Adrenal gland (tissue), 12 donors: ENCODE measurements around the gene LRRC9. TPM values are rescaled to one million over a fixed set of nuclear protein-coding genes. Genes with fewer than 3 reads are reported as not detected.
"Not testable (repeated sequence)": the region's sequence is repeated elsewhere in the genome, so short reads cannot be mapped to it uniquely, and the experiment has no call there.

ENCODE experiments used
- DNase-seq, 7 donors: peaks; one replicate each; pipeline ENCODE4 v3.0.0-alpha.2; 2019 to 2020
- H3K27ac ChIP-seq, 5 donors: fragments of 200-600 bp; sonication (generic) in 4 of 5; 1 replicate in 3 of 5; 2 replicates in 2 of 5; pipeline versions ENCODE4 v1.5.1 to v1.8.0; 2016 to 2020; ENCODE audit warnings: mild to moderate bottlenecking in 1 of 5
- H3K27me3 ChIP-seq: fragments of 200-600 bp; 2 replicates; pipeline ENCODE4 v1.8.0; 2021
- H3K36me3 ChIP-seq, 2 donors: fragments of 200-600 bp; replicated peaks in 1 of 2; 1 replicate in 1 of 2; 2 replicates in 1 of 2; pipeline versions ENCODE4 v1.5.1 to v1.8.0; 2018 to 2022
- H3K4me1 ChIP-seq, 2 donors: fragments of 200-600 bp; replicated peaks in 1 of 2; 1 replicate in 1 of 2; 2 replicates in 1 of 2; pipeline versions ENCODE4 v1.5.1 to v1.8.0; 2018 to 2021
- H3K4me3 ChIP-seq, 4 donors: fragments of 200-600 bp; sonication (generic) in 3 of 4; one replicate each; pipeline ENCODE4 v1.5.1; 2016 to 2018
- H3K9me3 ChIP-seq, 3 donors: fragments of 200-600 bp; sonication (generic) in 1 of 3; replicated peaks in 1 of 3; 1 replicate in 2 of 3; 2 replicates in 1 of 3; pipeline versions ENCODE4 v1.5.1 to v1.8.0; 2016 to 2021
- POLR2A ChIP-seq, 2 donors: fragments of 450-650 bp; IDR thresholded peaks; one replicate each; pipeline ENCODE4 v1.6.1; 2017; ENCODE audit warnings: antibody characterized with exemption in 2 of 2, mild to moderate bottlenecking in 2 of 2, moderate library complexity in 1 of 2
- WGBS, 4 donors: extraction: QIAGEN DNeasy Blood & Tissue Kit in 2 of 4; methylation state at CpG; one replicate each; pipeline versions ENCODE4 v1.1.5 to v1.1.7; 2013 to 2017; 5-methylcytosine and 5-hydroxymethylcytosine counted together
- intact Hi-C, 2 donors: fragments of 100-400 bp; cut with DNase I; formaldehyde crosslinking; loops; one replicate each; pipeline versions ENCODE4 v1.14.1 to v1.15.0; 2022 to 2023
- polyA plus RNA-seq, 3 donors: library from polyadenylated mRNA; stranded (reverse); fragments of 200-250 nt in 2 of 3; fragments of 350-450 nt in 1 of 3; fragmentation: Illumina TruSeq in 1 of 3; extraction: RNeasy Lipid Tissue Mini Kit (QIAGEN cat#74804) in 1 of 3; gene quantifications; one replicate each; pipeline ENCODE4 v1.2.3, GENCODE V29; 2013 to 2014
- total RNA-seq, 9 donors: library from RNA; depleted of rRNA in 4 of 9; stranded (reverse); fragments of >200 nt in 4 of 9; fragments of 120-200 nt in 1 of 9; fragmentation: NEBNext Ultra II Directional in 1 of 9; extraction: Animal tissue kit (Norgen Biotek cat#: 25700) in 1 of 9; gene quantifications; one replicate each; pipeline versions ENCODE4 v1.1.0 to v1.2.4, GENCODE V29; 2013 to 2023
- TF ChIP-seq, protein P1 (sequence below), 6 experiments: fragments of 450-650 bp in 4 of 6; fragments of 200-600 bp in 2 of 6; sonication (generic) in 1 of 6; IDR thresholded peaks; 1 replicate in 5 of 6; 2 replicates in 1 of 6; pipeline versions ENCODE4 v1.5.1 to v1.8.0; 2016 to 2021; ENCODE audit warnings: antibody characterized with exemption in 6 of 6, mild to moderate bottlenecking in 2 of 6, moderate library complexity in 1 of 6
- donor health status: healthy with polysubstance abuse.
- donor health status: Bipolar disorder and iron deficiency.
- donor health status: DM: yes; HTN: yes; CAD: no.
- donor health status: DM: no; HTN: no; CAD: no.
- donor health status: DM: no; HTN: no; CAD: no.
- donor health status: DM: yes; HTN: yes; CAD: no.

The LRRC9 gene
- total and polyA plus RNA-seq, 12 donors, result 0.14 to 1.2 (median 0.65) TPM; not detected in 8

DNA sequence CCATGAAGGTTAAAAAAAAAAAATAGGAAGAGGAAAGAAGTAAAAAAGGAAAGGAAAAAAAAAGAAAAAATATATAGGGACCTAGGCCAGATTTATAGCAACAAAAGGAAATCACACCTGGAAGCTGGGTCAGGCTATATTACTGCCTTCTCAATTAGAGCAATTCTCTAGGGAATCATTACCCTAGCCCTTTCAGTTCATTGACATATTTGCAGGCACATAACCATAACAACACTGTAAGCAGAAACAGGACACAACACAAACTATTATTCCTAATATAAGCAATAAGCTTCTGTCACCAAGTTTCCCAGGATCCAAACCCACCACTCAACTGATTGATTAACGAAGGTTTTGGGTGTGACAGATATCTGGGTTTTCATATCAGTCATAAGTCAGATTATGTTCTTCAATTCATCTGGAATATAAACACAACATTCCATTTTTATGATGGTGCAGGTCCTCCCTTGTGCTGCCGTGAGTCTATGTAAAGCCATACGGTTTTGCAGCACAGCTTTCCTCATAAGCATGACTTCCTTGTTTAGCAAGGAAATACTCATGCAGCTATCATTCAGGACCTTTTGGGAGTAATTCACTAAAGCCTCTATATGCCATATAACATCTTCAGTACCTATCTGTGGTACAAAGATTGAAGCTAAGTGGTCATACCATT lies 176.0 kb downstream of the LRRC9 start:
- Histone ChIP-seq H3K9me3 (no peaks in the 10 kb centered on the region), H3K4me3 (no peak overlapping the region), H3K4me1 (peaks cover 17 to 26% of the 10 kb centered on the region in 2 donors), H3K27ac (no peak overlapping the region), H3K27me3 (no peaks in the 10 kb centered on the region), H3K36me3 (no peaks in the 10 kb centered on the region)
- intact Hi-C loops, result loop anchor here in 1 of 2 donors (10.0 kb wide), 1 partner anchor 69 kb away; the partner anchor contains the start of gene DHRS7
- TF ChIP-seq, protein P1, sequence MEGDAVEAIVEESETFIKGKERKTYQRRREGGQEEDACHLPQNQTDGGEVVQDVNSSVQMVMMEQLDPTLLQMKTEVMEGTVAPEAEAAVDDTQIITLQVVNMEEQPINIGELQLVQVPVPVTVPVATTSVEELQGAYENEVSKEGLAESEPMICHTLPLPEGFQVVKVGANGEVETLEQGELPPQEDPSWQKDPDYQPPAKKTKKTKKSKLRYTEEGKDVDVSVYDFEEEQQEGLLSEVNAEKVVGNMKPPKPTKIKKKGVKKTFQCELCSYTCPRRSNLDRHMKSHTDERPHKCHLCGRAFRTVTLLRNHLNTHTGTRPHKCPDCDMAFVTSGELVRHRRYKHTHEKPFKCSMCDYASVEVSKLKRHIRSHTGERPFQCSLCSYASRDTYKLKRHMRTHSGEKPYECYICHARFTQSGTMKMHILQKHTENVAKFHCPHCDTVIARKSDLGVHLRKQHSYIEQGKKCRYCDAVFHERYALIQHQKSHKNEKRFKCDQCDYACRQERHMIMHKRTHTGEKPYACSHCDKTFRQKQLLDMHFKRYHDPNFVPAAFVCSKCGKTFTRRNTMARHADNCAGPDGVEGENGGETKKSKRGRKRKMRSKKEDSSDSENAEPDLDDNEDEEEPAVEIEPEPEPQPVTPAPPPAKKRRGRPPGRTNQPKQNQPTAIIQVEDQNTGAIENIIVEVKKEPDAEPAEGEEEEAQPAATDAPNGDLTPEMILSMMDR (IDR thresholded peaks at IDR 0.05), result no peak
- TF ChIP-seq POLR2A (IDR thresholded peaks at IDR 0.05), result no peak
- no peak for DNase-seq
- WGBS, 4 donors, result 54 to 73% (median 64%) methylated on average over 3 of the region's 3 CpGs

DNA sequence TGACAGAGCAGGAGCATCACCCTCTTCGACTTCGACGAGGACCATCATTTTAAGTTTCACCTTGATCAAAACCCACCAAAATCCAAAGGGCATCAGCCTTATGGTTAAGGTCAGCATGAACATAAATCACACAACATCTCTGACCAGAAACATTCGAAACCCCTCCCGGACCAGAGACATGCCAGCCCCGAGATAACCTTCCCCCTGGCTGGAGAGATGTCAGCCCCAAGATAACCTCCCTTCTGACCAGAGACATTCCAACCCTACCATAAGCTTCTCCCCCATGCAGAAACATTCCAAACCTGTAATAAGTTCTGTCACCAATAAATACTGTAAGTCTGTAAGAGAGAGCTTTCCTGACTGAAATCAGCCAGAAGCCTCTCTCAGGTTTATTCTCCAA lies 178.0 kb downstream of the LRRC9 start:
- no peak overlapping the region for H3K4me3 ChIP-seq
- no peaks in the 10 kb centered on the region for H3K27me3 ChIP-seq
- TF ChIP-seq, protein P1 (IDR thresholded peaks at IDR 0.05), result no peak
- TF ChIP-seq POLR2A (IDR thresholded peaks at IDR 0.05), result no peak
- H3K9me3 ChIP-seq, result no peaks in the 10 kb centered on the region
- intact Hi-C loops, result loop anchor here in 1 of 2 donors (10.0 kb wide), 1 partner anchor 67 kb away; the partner anchor contains the start of gene DHRS7
- H3K4me1 ChIP-seq, result peaks cover 17 to 32% of the 10 kb centered on the region in 2 donors
- no peak for DNase-seq
- no peak overlapping the region for H3K27ac ChIP-seq
- H3K36me3 ChIP-seq, result no peaks in the 10 kb centered on the region
- 78 to 85% (median 84%) methylated on average over 6 of the region's 6 CpGs for WGBS, 4 donors

DNA sequence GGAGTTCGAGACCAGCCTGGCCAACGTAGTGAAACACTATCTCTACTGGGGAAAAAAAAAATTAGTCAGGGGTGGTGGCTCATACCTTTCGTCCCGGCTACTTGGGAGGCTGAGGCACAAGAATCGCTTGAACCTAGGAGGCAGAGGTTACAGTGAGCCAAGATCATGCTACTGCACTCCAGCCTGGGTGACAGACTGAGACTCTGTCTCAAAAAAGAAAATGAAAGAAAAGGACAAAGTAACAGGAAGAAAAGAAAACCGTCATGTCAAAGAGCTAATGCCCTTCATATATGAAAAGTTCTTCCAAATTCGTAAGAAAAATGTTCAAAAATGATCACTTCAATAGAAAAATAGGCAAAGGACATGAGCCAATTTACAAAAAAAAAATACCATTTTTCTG lies 179.9 kb downstream of the LRRC9 start:
- DNase-seq, H3K4me3 ChIP-seq, H3K27me3 ChIP-seq, H3K36me3 ChIP-seq, H3K27ac ChIP-seq, H3K9me3 ChIP-seq: not testable (repeated sequence)
- intact Hi-C loops, result loop anchor here in 1 of 2 donors (10.0 kb wide), 1 partner anchor 65 kb away; the partner anchor contains the start of gene DHRS7
- 94 to 96% (median 95%) methylated on average over 7 of the region's 7 CpGs for WGBS, 4 donors
- peaks cover 6 to 25% of the 10 kb centered on the region in 2 donors for H3K4me1 ChIP-seq

DNA sequence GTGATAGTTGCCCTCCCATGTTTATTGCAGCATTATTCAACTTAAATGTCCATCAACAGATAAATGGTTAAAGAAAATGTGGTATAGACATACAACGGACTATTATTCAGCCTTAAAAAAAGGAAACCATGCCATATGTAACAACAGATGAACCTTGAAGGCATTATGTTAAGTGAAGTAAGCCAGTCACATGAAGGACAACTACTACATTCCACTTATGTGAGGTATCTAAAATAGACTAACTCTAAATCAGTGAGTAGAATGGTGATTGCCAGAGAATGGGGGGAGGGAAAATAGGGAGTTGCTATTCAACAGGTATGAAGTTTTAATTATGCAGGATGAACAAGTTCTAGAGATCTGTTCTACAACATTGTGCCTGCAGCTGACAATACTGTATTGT lies 181.8 kb downstream of the LRRC9 start:
- Histone ChIP-seq H3K36me3 (no peaks in the 10 kb centered on the region), H3K4me1 (peaks cover 11 to 30% of the 10 kb centered on the region in 2 donors), H3K27ac (no peak overlapping the region), H3K27me3 (no peaks in the 10 kb centered on the region), H3K9me3 (no peaks in the 10 kb centered on the region), H3K4me3 (no peak overlapping the region)
- intact Hi-C loops, result no loop called here
- DNase-seq, result no peak
- TF ChIP-seq, protein P1 (IDR thresholded peaks at IDR 0.05), result no peak
- TF ChIP-seq POLR2A (IDR thresholded peaks at IDR 0.05), result no peak
- WGBS, 4 donors, result 77 to 87% (median 80%) methylated on average over 1 of the region's 1 CpG

DNA sequence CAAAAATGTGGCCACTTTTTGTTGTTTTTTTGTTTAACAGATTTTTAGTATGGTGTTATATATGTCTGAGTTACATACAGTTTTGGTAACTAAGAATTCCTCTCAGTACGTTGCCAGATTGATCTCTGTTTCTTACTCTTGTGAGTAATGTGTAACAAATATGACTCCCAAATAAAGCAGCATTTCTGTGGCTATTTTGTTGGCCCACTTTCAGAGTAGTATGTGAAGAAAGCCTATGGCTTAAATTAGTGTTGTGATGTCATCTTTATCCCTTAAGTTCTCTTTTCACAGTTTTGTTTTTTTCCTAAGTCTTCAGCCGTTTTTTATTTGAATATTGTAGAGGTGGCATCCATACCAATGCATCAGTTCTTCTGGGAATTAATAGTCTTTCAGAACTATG lies 182.4 kb downstream of the LRRC9 start:
- peaks cover 17 to 36% of the 10 kb centered on the region in 2 donors for H3K4me1 ChIP-seq
- no peak for DNase-seq
- H3K27me3 ChIP-seq, result no peaks in the 10 kb centered on the region
- H3K36me3 ChIP-seq, result no peaks in the 10 kb centered on the region
- 40 to 60% (median 41%) methylated on average over 2 of the region's 2 CpGs for WGBS, 4 donors
- peak overlapping the region in 1 of 5 donors; percentile 33 for H3K27ac ChIP-seq
- no peak for TF ChIP-seq POLR2A (IDR thresholded peaks at IDR 0.05)
- TF ChIP-seq, protein P1 (IDR thresholded peaks at IDR 0.05), result no peak
- H3K9me3 ChIP-seq, result no peaks in the 10 kb centered on the region
- H3K4me3 ChIP-seq, result no peak overlapping the region
- intact Hi-C loops, result no loop called here
